ENCODE data around the gene ASAP3.

The ASAP3 gene

GRCh38 chr1:23399229-23399628, 84.8 kb downstream of the ASAP3 start:
- no peak overlapping the region for H3K4me3 ChIP-seq (ENCODE audit: low read length)

GRCh38 chr1:23397908-23398307, 86.1 kb downstream of the ASAP3 start:
- DNase-seq (ENCODE audit: low read depth): no peak
- no peak overlapping the region for H3K4me3 ChIP-seq (ENCODE audit: low read length)
- TF ChIP-seq, protein P1, sequence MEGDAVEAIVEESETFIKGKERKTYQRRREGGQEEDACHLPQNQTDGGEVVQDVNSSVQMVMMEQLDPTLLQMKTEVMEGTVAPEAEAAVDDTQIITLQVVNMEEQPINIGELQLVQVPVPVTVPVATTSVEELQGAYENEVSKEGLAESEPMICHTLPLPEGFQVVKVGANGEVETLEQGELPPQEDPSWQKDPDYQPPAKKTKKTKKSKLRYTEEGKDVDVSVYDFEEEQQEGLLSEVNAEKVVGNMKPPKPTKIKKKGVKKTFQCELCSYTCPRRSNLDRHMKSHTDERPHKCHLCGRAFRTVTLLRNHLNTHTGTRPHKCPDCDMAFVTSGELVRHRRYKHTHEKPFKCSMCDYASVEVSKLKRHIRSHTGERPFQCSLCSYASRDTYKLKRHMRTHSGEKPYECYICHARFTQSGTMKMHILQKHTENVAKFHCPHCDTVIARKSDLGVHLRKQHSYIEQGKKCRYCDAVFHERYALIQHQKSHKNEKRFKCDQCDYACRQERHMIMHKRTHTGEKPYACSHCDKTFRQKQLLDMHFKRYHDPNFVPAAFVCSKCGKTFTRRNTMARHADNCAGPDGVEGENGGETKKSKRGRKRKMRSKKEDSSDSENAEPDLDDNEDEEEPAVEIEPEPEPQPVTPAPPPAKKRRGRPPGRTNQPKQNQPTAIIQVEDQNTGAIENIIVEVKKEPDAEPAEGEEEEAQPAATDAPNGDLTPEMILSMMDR (IDR thresholded peaks at IDR 0.05; ENCODE audit: insufficient read depth, low read depth, low read length, missing control alignments): no peak

More at GRCh38 chr1:23399229-23399628, 84.8 kb downstream of the ASAP3 start:
- DNase-seq (ENCODE audit: low read depth): no peak
- TF ChIP-seq, protein P1 (IDR thresholded peaks at IDR 0.05; ENCODE audit: insufficient read depth, low read depth, low read length, missing control alignments): no peak

DNA sequence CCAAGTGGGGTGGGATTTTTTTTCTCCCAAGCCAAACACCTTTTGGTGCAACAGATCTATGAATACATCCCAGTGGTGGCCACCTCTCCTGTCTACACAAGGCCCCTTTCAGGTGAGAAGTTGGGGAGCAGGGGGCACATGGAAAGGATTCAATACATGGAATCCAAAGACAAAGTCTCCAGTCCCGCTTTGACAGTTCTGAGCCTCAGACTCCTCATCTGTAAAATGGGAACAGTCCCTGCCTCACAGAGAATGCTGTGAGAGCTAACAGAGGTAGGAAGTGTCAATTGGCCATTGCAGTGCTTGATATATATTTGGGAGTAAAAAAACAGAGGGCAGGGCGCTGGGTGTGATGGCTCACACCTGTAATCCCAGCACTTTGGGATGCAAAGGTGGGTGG, 87.6 kb downstream of the ASAP3 start:
- H3K4me3 ChIP-seq (ENCODE audit: low read length): no peak overlapping the region
- TF ChIP-seq, protein P1 (IDR thresholded peaks at IDR 0.05; ENCODE audit: insufficient read depth, low read depth, low read length, missing control alignments): no peak
- DNase-seq (ENCODE audit: low read depth): no peak

- TF ChIP-seq, protein P1 (IDR thresholded peaks at IDR 0.05; ENCODE audit: insufficient read depth, low read depth, low read length, missing control alignments): no peak
- no peak overlapping the region for H3K4me3 ChIP-seq (ENCODE audit: low read length)
- DNase-seq (ENCODE audit: low read depth): peak; percentile 24
These were observed 88.1 kb downstream of the ASAP3 start for GRCh38 chr1:23395849-23396248.

DNA sequence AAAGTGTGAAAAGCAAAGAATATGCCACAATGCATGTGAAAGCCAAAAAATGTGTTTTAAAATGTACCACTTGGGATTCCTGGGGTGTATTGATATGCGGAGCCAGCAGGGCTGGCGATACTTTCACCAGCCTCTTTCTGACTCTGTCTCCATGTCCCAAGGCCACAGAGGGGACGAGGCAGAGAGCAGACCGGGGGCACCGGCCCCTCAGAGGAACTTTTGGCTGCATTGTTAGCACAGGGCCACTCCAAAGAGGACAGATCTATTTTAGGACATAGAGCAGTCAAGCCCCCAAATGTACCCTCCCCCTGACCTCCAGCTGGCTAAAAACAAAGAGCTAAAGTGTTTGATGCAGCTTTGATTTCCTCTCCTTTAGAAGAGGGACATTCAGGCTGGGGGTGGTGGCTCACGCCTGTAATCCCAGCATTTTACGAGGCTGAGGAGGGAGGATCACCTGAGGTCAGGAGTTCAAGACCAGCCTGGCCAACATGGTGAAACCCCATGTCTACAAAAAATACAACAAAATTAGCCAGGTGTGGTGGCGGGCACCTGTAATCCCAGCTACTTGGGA, 88.7 kb downstream of the ASAP3 start:
- H3K4me3 ChIP-seq (ENCODE audit: low read length): no peak overlapping the region
- TF ChIP-seq, protein P1 (IDR thresholded peaks at IDR 0.05; ENCODE audit: insufficient read depth, low read depth, low read length, missing control alignments): no peak
- no peak for DNase-seq (ENCODE audit: low read depth)

DNA sequence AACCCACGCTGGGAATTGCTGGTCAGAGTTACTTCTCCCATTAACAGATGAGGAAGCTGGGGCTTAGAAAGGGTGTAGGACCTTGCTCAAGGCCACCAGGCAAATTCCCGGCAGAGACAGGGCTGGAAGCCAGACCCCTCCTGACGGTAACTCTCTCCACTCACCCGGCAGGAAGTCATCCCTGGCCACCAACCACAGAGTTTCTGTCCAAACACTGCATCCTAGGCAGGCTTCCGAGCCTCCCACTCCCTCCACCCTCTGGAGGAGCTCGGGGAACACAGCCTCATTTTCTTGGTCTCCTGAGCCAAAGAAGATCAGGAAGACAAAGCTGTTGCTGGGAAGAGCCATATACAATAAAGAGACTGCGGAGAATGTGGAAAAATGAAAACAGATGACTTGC, 89.3 kb downstream of the ASAP3 start:
- H3K4me3 ChIP-seq (ENCODE audit: low read length): no peak overlapping the region
- TF ChIP-seq, protein P1 (IDR thresholded peaks at IDR 0.05; ENCODE audit: insufficient read depth, low read depth, low read length, missing control alignments): no peak
- DNase-seq (ENCODE audit: low read depth): no peak

DNA sequence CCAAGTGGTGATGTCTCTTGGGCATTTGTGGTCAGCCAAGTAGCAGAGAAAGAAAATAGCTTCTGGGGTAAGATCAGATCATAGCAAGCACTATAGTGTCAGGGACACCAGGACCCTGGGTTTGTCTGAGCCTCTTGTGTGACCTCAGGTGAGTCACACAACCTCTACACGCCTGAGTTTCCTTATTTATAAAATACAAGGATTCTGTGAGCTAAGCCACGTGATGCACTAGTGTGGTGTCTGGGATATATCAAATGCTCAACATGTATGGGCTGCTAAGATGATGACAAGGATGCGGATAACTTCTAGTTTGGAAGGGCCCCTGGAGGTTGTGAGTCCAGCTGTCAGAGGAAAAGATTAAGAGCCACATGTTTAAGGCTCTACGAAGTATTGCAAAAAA, 89.8 kb downstream of the ASAP3 start:
- DNase-seq (ENCODE audit: low read depth): peak; percentile 37
- H3K4me3 ChIP-seq (ENCODE audit: low read length): no peak overlapping the region
- TF ChIP-seq, protein P1 (IDR thresholded peaks at IDR 0.05; ENCODE audit: insufficient read depth, low read depth, low read length, missing control alignments): no peak
